OCI-M1 (cell line): Measurements from ENCODE around the gene ASPM.

Experiments
- DNase-seq: peaks from one replicate; lab custom pipeline; 2025; lab: John Stamatoyannopoulos, UW

Gene ASPM

DNA sequence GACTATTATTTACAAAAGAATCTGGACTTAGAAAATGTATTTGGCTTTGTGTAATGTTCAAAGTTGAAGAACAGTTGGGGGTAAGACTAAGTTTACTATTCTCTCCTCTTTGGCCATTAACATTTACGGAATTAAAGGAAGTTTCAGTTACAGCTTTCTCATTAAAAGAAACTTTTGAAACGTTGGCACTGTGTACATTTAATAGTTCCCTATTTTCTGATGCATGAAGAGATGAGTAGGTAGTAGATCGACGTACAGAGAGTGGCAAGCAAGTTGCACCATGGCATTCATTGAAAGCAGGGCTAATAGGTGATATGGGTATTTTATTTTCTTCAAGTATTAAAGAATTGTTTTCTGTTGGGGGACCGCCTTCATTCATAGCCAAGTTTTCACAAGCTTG is 3.2 kb downstream of the ASPM start:
- no peak for DNase-seq

DNA sequence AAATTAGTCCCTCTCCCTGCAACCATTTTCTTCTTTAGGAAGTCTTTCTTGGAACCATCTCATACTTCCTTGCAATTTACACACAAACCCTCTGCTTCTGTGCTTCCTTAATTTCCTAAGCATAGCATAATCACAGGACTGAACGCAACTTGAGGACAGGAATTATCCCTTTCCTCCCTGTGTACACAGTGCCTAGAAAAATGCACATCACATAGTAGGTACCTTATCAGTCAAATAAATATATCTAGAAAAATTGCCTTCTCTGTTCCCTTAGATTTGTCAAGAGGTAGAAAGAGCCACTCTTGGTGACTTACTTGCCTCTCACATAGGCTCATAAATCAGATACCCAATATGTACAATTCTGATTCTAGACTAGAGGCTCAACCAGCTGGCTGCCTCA is 4.9 kb downstream of the ASPM start:
- DNase-seq: peak; percentile 41

DNA sequence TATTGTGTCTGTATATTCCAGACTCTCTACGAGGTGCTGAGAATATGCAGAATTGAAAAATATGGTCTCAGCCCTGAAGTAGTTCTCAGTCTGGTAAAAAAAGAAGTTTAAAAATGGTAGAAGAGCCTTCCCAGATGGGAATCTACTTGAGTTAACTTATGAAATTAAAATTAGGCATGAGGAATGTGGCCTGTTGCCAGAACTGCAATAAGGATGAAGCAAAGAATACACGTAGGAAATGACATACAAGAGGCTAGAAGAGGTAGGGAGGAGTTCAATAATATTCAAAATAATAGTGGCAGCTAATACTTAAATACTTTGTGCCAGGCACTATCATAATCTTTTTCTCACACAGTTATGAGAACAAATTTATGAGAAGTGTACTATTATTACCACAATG is 6.3 kb downstream of the ASPM start:
- no peak for DNase-seq

DNA sequence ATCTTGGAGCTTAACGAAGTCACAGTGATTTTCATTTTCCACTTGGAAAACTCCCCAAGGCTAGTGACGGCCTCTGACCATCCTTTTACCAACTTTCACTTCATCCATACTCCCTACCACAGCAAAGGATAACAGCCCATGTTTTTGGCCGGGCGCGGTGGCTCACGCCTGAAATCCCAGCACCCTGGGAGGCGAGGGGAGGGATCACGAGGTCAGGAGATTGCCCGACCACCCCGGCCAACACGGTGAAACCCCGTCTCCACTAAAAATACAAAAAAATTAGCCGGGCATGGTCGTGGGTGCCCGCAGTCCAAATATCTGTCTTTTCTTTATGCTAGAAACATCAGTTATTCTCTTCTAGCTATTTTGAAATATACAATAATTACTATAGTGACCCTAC is 7.3 kb downstream of the ASPM start:
- DNase-seq: no peak

DNA sequence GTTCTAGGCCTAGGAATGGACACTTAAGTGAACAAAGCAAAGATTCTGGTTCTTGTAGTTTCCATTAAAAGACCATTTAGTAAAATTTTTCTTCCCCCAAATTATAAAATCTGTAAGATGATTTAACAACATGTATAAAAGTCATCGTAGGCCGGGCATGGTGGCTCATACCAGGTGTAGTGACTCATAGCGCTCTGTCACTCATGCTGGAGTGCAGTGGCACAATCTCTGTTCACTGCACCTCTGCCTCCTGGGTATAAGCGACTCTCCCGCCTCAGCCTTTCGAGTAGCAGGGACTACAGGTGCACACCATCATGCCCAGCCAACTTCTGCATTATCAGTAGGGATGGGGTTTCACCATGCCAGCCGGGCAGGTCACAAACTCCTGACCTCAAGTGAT is 9.1 kb downstream of the ASPM start:
- no peak for DNase-seq

DNA sequence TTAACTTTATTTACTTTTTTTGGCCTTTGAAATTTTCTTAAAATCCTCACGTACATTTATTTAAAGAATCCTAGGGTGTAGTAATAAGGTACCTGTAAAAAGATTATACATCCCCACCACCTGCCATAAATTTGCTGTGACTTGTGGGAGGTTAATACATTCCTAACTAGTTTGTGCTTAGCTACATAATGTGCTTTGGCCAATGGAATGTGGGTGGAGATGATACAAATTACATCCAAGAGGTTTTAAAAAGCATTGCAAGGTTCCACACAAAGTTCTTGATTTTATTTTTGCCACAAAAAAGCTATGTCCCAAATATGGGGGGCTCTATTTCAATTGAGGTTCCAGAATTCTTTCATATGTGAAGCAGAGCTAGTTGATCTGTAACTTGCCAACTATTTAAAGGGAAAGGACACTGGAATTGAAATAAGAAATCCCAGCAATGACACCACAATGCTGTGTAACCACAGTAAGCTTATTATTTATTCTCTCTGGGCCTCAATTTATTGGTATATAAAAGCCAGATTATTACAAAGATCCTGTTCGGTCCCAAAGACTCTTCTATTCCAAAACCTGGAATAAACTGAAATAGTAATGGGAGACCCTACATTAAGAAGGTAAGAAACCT is 15.7 kb downstream of the ASPM start:
- no peak for DNase-seq

DNA sequence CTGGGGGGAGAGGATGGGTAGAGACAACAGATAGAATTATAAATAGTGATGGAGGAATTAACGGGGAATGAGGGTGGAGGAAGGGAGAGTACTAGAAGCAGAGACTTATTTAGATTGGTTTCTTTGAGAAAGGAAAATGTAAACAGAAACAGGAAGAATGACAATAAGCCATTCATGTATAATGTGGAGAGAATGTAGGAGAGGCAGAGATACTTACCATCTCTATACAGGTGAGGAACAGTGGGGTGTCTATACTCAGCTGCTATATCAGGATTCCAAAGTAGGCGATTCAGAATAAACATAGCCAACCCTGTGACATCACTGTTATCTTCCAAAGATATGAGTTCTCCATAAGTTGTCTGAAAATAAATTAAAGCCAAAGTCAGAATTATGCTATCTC is 16.8 kb downstream of the ASPM start:
- no peak for DNase-seq

DNA sequence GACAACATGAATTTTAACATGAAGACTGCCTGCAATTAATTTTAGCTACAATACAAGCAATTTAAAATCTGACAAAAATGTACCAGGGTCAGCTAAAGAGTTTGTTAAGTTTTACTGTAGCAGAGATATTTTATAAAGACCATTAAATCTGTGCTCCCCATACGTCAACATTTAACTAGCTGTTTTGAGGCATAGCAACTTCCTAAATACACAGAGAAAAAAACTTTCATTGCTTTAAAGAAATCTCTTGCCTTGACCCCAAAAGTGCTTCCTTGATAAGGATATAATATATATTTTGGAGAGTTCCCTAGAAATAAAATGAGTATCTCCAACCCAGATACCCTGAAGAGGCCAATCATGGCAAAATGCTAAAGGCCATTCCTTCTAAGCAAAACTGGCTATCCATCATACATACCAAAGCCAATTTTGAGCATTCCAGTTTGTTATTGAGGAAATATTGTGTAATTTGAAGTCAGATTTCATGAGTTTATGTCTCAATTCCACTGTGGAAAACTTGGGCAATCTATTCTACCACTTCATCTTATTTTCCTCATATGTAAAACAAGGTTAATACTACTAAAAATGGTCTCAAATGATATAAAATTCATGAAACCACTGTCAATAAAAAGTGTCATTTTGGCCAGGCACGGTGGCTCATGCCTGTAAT is 19.1 kb downstream of the ASPM start:
- DNase-seq: no peak

DNA sequence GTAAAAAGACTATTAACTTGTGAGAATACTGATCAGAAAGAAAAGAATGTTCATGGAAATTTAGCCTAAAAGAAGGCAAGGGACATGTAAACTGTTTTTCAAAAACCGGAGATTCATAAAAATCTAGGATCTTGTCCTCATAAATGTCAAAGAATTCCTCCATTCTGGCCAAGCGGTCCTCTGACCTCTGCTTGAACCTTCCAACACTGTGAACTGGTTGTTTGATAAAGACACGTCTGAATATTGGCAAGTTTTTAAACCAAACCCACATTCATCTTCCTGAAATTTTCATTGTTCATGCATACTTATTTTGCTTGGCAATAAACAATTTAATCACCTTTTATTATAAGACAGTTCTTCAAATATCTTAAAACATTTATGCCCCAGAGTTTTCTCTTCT is 19.8 kb downstream of the ASPM start:
- no peak for DNase-seq

DNA sequence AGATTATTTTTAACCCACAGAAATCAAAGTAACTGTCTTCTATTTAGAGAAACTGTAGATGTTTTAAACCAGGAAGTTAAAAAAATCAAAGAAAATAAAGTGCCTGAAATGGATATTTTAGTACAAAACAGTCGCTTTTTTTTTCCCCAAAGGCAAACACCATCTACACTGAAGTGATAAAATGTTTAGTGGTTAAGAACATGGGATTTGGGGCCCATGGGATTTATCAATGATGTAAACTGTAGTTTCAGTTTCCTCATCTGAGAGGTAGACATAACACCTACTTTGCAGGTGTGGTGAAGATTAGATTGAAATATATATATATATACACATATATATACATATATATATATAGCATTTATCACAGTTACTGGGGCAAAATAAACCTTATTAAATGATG is 22.1 kb downstream of the ASPM start:
- no peak for DNase-seq

DNA sequence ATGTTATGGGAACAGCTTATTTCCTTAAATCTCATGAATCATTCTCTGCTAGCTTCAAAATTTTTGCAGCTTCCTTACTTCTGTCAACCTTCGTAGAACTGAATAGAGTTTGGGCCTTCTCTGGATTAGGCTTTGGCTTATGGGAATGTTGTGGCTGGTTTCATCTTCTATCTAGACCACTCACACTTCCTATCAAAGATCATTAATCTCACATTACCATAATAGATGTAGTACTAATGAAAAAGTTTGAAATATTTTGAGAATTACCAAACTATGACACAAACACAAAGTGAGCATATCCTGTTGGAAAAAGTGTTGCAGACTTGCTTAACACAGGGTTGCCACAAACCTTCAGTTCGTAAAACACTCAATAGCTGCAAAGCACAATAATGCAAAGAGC is 30.3 kb downstream of the ASPM start:
- no peak for DNase-seq

DNA sequence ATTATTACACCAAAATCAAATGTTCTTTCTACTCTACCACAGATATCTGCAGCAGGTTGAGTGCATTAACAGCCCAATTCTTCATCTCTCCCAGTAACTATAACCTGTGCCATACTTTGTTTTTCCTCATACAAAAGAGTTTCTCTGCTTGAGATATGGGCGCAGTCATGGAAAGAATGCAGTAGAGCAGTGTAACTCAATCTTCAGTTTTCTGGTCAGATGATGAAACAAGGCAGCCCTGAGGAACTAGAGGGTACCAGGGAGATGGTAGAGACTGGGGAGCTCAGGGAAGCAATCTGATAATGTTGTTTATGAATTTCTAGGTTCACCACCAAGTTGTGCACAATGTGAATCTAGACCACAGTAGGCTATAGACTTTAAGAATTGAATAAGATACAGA is 39.6 kb downstream of the ASPM start:
- no peak for DNase-seq

DNA sequence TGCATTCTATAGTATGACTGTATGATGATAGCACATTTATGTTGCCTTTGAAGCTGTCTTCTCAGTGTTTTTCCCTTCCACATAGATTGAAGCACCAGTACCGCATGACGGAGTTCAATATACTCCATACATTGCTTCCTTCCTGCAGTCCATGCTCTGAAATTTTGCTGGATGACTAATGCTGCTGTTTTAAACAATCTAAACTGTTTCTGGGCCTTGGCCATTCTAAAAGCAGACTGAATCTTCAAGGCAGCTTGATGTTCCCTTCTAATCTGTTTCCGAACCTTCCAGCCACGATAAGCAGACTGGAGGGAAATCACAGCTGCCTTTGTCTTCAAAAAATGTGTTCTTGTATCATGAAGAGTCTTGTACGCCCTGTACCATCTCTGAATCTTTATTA is 43.2 kb downstream of the ASPM start:
- DNase-seq: no peak

DNA sequence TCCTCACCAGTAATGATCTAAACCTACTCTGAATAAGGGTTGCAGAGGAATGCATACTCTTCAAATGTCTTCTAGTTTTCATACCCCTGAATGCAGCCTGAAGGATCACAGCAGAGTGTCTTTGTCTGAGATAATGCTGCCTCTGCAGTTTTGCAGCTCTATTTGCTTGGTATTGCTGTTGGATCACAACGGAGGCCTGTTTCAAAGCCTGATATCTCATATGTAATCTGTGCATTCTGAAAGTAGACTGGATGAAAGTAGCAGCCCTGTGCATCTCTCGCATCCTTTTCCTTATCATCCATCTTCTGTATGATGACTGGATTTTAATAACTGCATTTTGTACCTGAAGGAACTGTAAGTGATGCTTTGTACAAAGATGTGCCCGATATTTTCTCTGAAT is 44.5 kb downstream of the ASPM start:
- no peak for DNase-seq

DNA sequence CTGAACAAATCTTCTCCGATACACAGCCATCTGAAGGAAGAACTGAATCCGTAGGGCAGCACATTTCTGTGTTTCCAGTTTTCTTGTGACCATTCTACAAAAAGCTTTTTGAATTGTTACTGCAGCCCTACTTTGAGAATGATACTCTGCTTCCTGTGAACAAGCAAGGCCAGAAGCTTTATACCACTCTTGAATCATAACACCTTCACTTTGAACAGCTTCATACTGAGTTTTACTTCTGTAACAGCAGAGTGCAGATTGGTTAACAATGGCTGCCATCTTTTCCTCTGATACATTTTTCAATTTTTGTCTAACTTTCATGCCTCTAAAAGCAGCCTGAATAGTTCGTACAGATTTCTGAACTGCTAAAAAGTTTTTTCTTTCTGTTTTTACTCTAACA is 45.8 kb downstream of the ASPM start:
- DNase-seq: no peak

DNA sequence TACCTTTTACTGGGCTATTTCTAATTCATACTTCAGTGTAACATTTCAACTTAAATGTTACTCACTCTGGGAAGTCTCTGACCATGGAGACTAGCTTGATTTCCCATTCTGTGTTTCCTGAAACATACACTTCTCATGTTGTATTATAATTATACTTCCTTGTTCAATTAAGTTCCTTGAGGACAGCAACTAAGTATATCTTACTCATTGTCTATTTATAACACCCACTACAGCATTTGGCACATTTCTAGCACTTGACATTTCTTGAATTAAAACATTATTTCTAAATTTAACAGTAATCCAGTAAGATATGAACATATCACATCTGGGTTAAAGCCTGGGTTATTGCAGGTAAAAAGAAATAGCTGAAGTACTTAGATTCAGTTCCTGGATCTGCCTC is 47.0 kb downstream of the ASPM start:
- no peak for DNase-seq

DNA sequence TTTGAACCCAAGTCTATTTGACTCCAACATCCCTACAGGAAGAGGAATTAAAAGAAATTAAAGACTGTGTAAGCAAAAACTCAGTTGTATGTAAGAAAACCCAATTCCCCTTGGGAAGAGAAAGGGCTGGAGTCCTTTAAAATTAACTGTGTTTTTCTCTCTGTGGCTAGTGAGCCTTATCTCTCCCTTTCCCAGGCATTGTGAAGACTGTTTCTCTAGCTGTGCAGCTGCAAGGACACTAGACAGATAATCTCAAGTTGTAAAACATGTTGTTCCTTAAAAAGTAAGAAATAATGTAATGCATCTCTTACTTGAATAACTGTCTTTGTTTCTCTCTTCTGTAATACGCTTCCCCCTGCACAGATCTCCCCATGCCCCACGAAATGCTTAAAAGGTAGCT is 49.5 kb downstream of the ASPM start:
- DNase-seq: peak; percentile 61

DNA sequence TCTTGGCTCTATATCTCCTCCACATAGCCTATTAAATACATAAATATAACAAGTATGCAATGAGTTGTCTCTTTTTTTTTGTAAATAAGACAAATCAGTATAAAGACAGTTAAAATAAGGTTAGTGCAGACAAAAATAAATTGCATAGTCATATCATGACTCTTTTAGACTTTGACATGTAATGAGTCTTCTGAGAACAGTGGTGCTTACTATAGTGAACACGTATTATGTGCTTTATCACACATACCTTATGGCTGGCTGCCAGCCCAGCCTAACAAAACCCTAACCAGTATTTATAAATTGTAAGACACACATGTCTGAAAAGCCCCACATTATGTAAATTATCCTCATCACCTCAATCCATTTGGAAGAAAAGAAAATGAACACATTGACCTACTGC is 50.3 kb downstream of the ASPM start:
- DNase-seq: peak; percentile 70

DNA sequence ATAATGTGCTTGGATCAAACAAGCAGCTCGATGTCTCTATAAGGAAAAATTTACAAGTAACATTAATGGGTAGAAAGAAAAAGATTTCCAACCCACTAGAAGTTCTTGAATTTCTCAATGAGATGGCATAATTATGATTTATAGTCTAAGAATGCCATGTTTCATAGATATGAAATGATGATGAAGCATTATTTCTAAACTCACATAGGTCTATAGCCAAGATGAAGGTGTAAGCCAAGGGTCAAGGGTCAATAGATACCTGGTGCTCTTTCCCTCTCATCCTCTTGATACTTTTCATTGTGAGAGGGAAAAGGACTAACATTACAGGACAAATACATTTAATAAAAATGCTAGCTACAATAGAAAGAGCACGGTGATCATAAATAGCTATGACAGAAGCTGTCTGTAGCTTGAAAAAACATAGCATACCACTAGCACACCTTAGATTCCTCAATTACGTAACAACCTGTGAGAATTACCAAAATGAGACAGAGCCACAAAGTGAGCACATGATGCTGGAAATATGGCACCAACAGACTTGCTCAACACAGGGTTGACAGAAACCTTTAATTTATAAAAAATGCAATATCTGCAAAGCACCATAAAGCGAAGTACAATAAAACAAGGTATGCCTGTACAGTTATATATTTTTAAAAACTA is 53.1 kb downstream of the ASPM start:
- no peak for DNase-seq

DNA sequence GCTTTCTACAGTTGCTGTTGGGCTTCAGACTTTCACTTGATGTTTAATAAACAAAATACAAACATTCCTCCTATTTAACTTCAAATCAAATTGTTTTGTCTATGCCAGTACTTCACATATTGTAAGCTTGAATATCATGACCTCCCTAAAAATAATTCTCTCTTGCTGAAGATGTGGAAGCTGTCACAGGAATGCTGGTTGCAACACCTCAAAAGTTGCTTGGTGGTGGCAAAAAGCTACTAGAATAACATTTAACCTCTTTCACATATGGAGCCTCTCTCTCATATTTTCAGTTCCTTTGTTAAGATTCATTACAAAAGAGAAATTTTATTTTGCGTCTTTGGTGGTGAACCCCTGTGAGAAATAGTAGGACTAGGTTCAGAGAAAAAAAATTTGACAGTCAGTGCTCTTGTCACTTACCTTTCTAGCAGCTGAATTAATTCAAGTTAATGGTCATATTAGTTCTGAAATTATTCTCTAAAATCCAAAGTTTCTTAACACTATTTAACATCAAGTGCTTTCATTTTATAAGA is 53.9 kb downstream of the ASPM start:
- DNase-seq: no peak

DNA sequence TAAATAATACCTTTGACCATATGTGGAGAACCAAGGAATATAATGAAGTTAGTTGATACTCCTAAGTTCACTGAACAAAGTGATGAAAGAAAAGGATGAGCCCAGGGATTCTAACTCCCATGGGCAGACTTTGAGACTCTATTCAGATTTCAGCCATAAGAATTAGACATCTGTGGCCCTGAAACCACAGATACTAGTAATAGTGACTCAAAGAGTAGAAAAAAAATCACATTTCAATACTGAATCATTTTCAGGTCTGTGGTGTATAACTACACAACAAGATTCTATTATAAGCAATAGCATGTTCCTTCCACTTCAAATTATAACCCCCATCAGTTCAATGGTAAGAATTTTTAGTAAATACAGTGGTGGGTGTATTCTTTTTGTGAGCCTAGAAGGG is 63.0 kb downstream of the ASPM start:
- DNase-seq: no peak

DNA sequence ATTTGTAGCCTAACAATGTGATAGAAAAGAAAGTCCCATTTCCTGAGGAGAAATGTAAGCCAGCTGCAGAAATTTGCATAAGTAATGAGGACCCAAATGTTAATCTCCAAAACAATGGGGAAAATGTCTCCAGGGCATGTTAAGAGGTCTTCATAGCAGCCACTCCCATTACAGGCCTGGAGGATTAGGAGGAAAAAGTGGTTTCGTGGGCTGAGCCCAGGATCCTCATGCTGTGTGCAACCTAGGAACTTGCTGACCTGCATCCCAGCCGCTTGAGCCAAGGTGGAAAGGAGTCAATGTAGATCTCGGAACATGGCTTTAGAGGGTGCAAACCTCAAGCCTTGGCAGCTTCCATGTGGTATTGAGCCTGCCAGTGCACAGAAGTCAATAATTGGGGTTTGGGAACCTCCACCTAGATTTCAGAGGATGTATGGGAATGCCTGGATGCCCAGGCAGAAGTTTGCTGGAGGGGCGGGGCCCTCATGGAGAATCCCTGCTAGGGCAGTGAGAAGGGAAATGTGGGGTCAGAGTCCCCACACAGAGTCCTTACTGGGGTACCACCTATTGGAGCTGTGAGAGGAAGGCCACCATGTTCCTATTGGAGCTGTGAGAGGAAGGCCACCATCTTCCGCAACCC is 65.2 kb downstream of the ASPM start:
- DNase-seq: no peak

DNA sequence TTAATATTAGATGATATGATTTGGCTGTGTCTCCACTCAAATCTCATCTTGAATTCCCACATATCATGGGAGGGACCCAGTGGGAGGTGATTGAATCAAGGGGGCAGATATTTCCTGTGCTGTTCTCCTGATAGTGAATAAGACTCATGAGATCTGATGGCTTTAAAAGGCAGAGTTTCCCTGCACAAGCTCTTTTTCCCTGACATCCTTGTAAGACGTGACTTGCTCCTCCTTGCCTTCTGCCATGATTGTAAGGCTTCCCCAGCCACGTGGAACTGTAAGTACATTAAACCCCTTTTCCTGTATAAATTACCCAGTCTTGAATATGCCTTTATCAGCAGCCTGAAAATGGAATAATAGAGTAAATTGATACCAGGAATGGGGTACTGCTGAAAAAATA is 66.1 kb downstream of the ASPM start:
- no peak for DNase-seq
